HUES64 (cell line): ENCODE data around the gene IZUMO4.

ENCODE experiments used
- H3K27ac ChIP-seq: 2 replicates; pipeline ENCODE4 v1.7.0; 2013; ENCODE audit warnings: low read depth, low read length, inconsistent platforms
- H3K27me3 ChIP-seq: 2 replicates; pipeline ENCODE4 v1.6.1; 2013; ENCODE audit warnings: mild to moderate bottlenecking, low read length; ENCODE audit not compliant: insufficient read depth
- H3K36me3 ChIP-seq: 2 replicates; pipeline ENCODE4 v1.6.1; 2013; ENCODE audit warnings: mild to moderate bottlenecking, low read length; ENCODE audit not compliant: insufficient read depth
- H3K4me1 ChIP-seq: 2 replicates; pipeline ENCODE4 v1.6.1; 2013; ENCODE audit warnings: mild to moderate bottlenecking, low read length, moderate library complexity; ENCODE audit not compliant: insufficient read depth
- H3K4me3 ChIP-seq: 2 replicates; pipeline ENCODE4 v1.5.1; 2013; ENCODE audit warnings: mild to moderate bottlenecking, low read length, moderate library complexity
- H3K9ac ChIP-seq: 2 replicates; pipeline ENCODE4 v1.6.1; 2013; ENCODE audit warnings: mild to moderate bottlenecking, low read depth, low read length
- H3K9me3 ChIP-seq: 2 replicates; pipeline ENCODE4 v1.6.1; 2013; ENCODE audit warnings: low read depth, low read length; ENCODE audit not compliant: insufficient read depth
- WGBS: fragments of 150-250, 120-280 bp; methylation state at CpG from one replicate; pipeline ENCODE4 v1.1.7; 2013; ENCODE audit warnings: missing lambda C conversion rate; 5-methylcytosine and 5-hydroxymethylcytosine counted together

IZUMO4 gene

GRCh38 chr19:2113439-2114211 is 16.9 kb downstream of the IZUMO4 start:
- no peaks in the 10 kb centered on the region for H3K9me3 ChIP-seq
- no peaks in the 10 kb centered on the region for H3K4me1 ChIP-seq
- H3K27me3 ChIP-seq: no peaks in the 10 kb centered on the region
- WGBS: 97% methylated on average over 24 of the region's 24 CpGs
- no peak overlapping the region for H3K27ac ChIP-seq
- H3K36me3 ChIP-seq: peaks cover 99% of the 10 kb centered on the region
- no peak overlapping the region for H3K9ac ChIP-seq
- no peak overlapping the region for H3K4me3 ChIP-seq

DNA sequence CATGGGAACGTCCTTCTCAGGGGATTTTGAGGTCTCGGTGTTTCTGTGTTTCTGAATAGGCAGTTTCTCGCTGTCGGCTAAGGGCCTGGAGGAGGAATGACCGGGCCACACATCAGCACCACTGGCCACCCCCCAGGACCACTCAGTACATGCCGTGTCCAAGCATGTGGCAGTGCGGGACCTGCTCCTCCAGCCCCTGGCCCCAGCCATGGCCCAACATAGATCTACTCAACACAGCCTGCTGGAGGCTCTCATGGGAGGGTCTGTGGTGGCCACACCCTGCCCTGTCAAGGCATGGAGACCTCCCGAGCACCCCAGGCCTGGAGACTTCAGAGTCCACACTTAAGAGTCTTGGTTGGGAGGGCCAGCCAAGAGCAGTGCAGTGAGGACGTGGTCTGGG is 17.5 kb downstream of the IZUMO4 start:
- no peak overlapping the region for H3K9ac ChIP-seq
- no peak overlapping the region for H3K27ac ChIP-seq
- H3K36me3 ChIP-seq: peaks cover 98% of the 10 kb centered on the region
- no peak overlapping the region for H3K4me3 ChIP-seq
- no peaks in the 10 kb centered on the region for H3K27me3 ChIP-seq
- no peaks in the 10 kb centered on the region for H3K4me1 ChIP-seq
- no peaks in the 10 kb centered on the region for H3K9me3 ChIP-seq
- 94% methylated on average over 9 of the region's 9 CpGs for WGBS

- H3K9me3 ChIP-seq: no peaks in the 10 kb centered on the region
- no peaks in the 10 kb centered on the region for H3K4me1 ChIP-seq
- 96% methylated on average over 21 of the region's 21 CpGs for WGBS
- no peak overlapping the region for H3K4me3 ChIP-seq
- H3K27ac ChIP-seq: no peak overlapping the region
- H3K9ac ChIP-seq: no peak overlapping the region
- no peaks in the 10 kb centered on the region for H3K27me3 ChIP-seq
- peaks cover 95% of the 10 kb centered on the region for H3K36me3 ChIP-seq
These were observed 18.1 kb downstream of the IZUMO4 start for GRCh38 chr19:2114821-2115220.

GRCh38 chr19:2115324-2115723 is 18.6 kb downstream of the IZUMO4 start:
- WGBS: 96% methylated on average over 25 of the region's 25 CpGs
- no peaks in the 10 kb centered on the region for H3K27me3 ChIP-seq
- no peak overlapping the region for H3K27ac ChIP-seq
- no peaks in the 10 kb centered on the region for H3K9me3 ChIP-seq
- no peaks in the 10 kb centered on the region for H3K4me1 ChIP-seq
- peaks cover 95% of the 10 kb centered on the region for H3K36me3 ChIP-seq
- no peak overlapping the region for H3K9ac ChIP-seq
- H3K4me3 ChIP-seq: no peak overlapping the region

GRCh38 chr19:2115911-2116426 is 19.3 kb downstream of the IZUMO4 start:
- H3K27me3 ChIP-seq: no peaks in the 10 kb centered on the region
- H3K9ac ChIP-seq: no peak overlapping the region
- no peaks in the 10 kb centered on the region for H3K4me1 ChIP-seq
- no peak overlapping the region for H3K27ac ChIP-seq
- no peaks in the 10 kb centered on the region for H3K9me3 ChIP-seq
- WGBS: 95% methylated on average over 24 of the region's 24 CpGs
- peaks cover 95% of the 10 kb centered on the region for H3K36me3 ChIP-seq
- H3K4me3 ChIP-seq: no peak overlapping the region

- H3K36me3 ChIP-seq: peaks cover 95% of the 10 kb centered on the region
- no peaks in the 10 kb centered on the region for H3K4me1 ChIP-seq
- H3K9ac ChIP-seq: no peak overlapping the region; the same call in 1 of the 2 replicates
- no peak overlapping the region for H3K27ac ChIP-seq
- H3K4me3 ChIP-seq: no peak overlapping the region
- no peaks in the 10 kb centered on the region for H3K27me3 ChIP-seq
- H3K9me3 ChIP-seq: no peaks in the 10 kb centered on the region
- WGBS: 97% methylated on average over 25 of the region's 25 CpGs
These were observed 19.8 kb downstream of the IZUMO4 start for GRCh38 chr19:2116507-2116906.

GRCh38 chr19:2117215-2117960 is 20.7 kb downstream of the IZUMO4 start:
- no peak overlapping the region for H3K4me3 ChIP-seq
- WGBS: 97% methylated on average over 27 of the region's 27 CpGs

GRCh38 chr19:2118438-2118837 is 21.7 kb downstream of the IZUMO4 start:
- Histone ChIP-seq H3K36me3 (peaks cover 96% of the 10 kb centered on the region), H3K27me3 (no peaks in the 10 kb centered on the region), H3K9me3 (no peaks in the 10 kb centered on the region), H3K27ac (no peak overlapping the region), H3K9ac (no peak overlapping the region), H3K4me1 (no peaks in the 10 kb centered on the region), H3K4me3 (no peak overlapping the region)
- 96% methylated on average over 18 of the region's 18 CpGs for WGBS

More at GRCh38 chr19:2117215-2117960, 20.7 kb downstream of the IZUMO4 start:
- Histone ChIP-seq H3K4me1 (no peaks in the 10 kb centered on the region), H3K27ac (no peak overlapping the region), H3K9ac (no peak overlapping the region), H3K9me3 (no peaks in the 10 kb centered on the region), H3K27me3 (no peaks in the 10 kb centered on the region), H3K36me3 (peaks cover 95% of the 10 kb centered on the region)

DNA sequence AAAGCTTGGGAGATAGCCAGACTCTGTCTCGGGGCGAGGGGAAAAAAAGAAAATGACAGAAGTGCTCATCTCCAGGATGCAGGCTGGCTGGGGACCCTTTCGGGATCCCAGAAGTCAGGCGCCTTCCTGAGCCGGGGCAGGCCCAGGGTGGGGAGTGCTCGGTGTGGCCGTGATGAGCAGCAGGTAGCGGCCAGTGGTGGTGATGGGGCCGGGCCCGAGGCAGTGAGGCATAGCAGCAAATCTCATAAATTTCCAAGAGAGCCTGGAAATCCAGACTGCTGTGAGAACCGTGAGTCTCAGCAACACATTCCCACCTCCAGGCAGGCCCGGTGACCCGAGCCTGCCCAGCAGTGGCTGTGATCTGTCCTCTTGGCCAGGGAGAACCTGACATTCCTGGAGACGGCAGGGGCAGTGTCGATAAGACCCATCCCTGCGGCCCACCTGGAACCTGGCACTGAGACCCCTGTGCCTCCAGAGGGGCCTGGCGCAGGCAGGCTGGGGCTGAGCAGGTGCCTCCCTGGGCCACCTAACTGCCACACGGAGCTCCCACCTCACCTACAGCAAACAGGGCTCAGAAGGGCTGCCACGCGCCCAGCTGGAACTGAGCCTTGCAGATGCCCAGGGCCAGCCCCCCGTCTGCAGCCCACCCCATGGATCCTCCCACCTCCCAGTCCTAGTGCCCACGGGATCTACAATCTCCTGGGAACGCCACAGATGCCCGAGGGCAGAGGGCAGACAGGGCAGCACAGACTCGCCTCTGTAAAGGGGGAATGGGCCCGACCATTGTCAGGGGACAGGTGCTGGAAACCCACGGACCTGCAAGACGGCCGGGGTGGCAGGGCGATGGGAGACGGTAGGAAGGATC is 23.4 kb downstream of the IZUMO4 start:
- WGBS: 96% methylated on average over 31 of the region's 31 CpGs
- Histone ChIP-seq H3K4me3 (no peak overlapping the region), H3K4me1 (no peaks in the 10 kb centered on the region), H3K27ac (no peak overlapping the region), H3K36me3 (peaks cover 94% of the 10 kb centered on the region), H3K9me3 (no peaks in the 10 kb centered on the region), H3K27me3 (no peaks in the 10 kb centered on the region), H3K9ac (no peak overlapping the region)

- Histone ChIP-seq H3K9ac (no peak overlapping the region), H3K4me1 (no peaks in the 10 kb centered on the region), H3K36me3 (peaks cover 94% of the 10 kb centered on the region), H3K27ac (no peak overlapping the region), H3K27me3 (no peaks in the 10 kb centered on the region), H3K9me3 (no peaks in the 10 kb centered on the region), H3K4me3 (no peak overlapping the region)
- WGBS: 97% methylated on average over 26 of the region's 26 CpGs
These were observed 24.1 kb downstream of the IZUMO4 start for GRCh38 chr19:2120821-2121220.
